ENCODE data around the gene PARP9. TPM values are rescaled to one million over a fixed set of nuclear protein-coding genes. Genes with fewer than 3 reads are reported as not detected.

The PARP9 gene
- total RNA-seq, 2 donors from 2014 or later = 13.2 to 17.1 TPM

GRCh38 chr3:122516846-122517360, 47.2 kb downstream of the PARP9 start:
- intact Hi-C loops (cut with DNase I) = no loop called here
- H3K9me3 ChIP-seq = no peaks in the 10 kb centered on the region
- DNase-seq = no peak
- 92 to 97% methylated on average over 6 of the region's 6 CpGs for WGBS, 2 donors
- H3K36me3 ChIP-seq (replicated peaks in 1 of 2; ENCODE audit: insufficient read depth in 1 of 2, low read depth in 2 of 2) = no peaks in the 10 kb centered on the region
- TF ChIP-seq CTCF (IDR thresholded peaks at IDR 0.05) = no peak
- TF ChIP-seq POLR2A (IDR thresholded peaks at IDR 0.05) = no peak
- no peaks in the 10 kb centered on the region for H3K27me3 ChIP-seq
- no peak overlapping the region for H3K4me3 ChIP-seq
- H3K4me1 ChIP-seq = peaks cover 23% of the 10 kb centered on the region
- H3K27ac ChIP-seq = no peak overlapping the region
- no peak for ATAC-seq

- H3K36me3 ChIP-seq (replicated peaks in 1 of 2; ENCODE audit: insufficient read depth in 1 of 2, low read depth in 2 of 2) = no peaks in the 10 kb centered on the region
- H3K27ac ChIP-seq = no peak overlapping the region
- 85 to 86% methylated on average over 3 of the region's 3 CpGs for WGBS, 2 donors
- no peaks in the 10 kb centered on the region for H3K27me3 ChIP-seq
- peaks cover 34% of the 10 kb centered on the region for H3K4me1 ChIP-seq
- intact Hi-C loops (cut with DNase I) = no loop called here
- no peak for ATAC-seq
- no peak for DNase-seq
- no peak for TF ChIP-seq CTCF (IDR thresholded peaks at IDR 0.05)
- no peak for TF ChIP-seq POLR2A (IDR thresholded peaks at IDR 0.05)
- H3K9me3 ChIP-seq = no peaks in the 10 kb centered on the region
- H3K4me3 ChIP-seq = no peak overlapping the region
These were observed 48.2 kb downstream of the PARP9 start for GRCh38 chr3:122515870-122516269.

GRCh38 chr3:122515020-122515468, 49.1 kb downstream of the PARP9 start:
- TF ChIP-seq CTCF (IDR thresholded peaks at IDR 0.05) (no peak), POLR2A (IDR thresholded peaks at IDR 0.05) (no peak)
- Histone ChIP-seq H3K4me1 (peaks cover 37% of the 10 kb centered on the region), H3K4me3 (peak overlapping the region in 1 of 2 donors; percentile 93), H3K9me3 (no peaks in the 10 kb centered on the region), H3K27ac (peak overlapping the region in 3 of 4 donors; percentile 95 to 97 (median 97)), H3K27me3 (no peaks in the 10 kb centered on the region), H3K36me3 (replicated peaks in 1 of 2; ENCODE audit: insufficient read depth in 1 of 2, low read depth in 2 of 2) (no peaks in the 10 kb centered on the region)
- ATAC-seq (no peak), DNase-seq (no peak)
- intact Hi-C loops (cut with DNase I) = no loop called here
- 31 to 40% methylated on average over 16 to 19 of the region's 19 CpGs for WGBS, 2 donors

- H3K4me1 ChIP-seq = peaks cover 39% of the 10 kb centered on the region
- H3K9me3 ChIP-seq = no peaks in the 10 kb centered on the region
- H3K27ac ChIP-seq = peak within 1 kb of the TSS; percentile 87 to 97 (median 96)
- TF ChIP-seq CTCF (IDR thresholded peaks at IDR 0.05) = no peak
- peak; percentile 90 to 95 (median 95) for TF ChIP-seq POLR2A (IDR thresholded peaks at IDR 0.05)
- ATAC-seq = peak; percentile 93
- intact Hi-C loops (cut with DNase I) = no loop called here
- peak within 1 kb of the TSS; percentile 92 to 93 for H3K4me3 ChIP-seq
- peak; percentile 84 to 88 (median 86) for DNase-seq
- no peaks in the 10 kb centered on the region for H3K27me3 ChIP-seq
- H3K36me3 ChIP-seq (replicated peaks in 1 of 2; ENCODE audit: insufficient read depth in 1 of 2, low read depth in 2 of 2) = no peaks in the 10 kb centered on the region
- WGBS, 2 donors = 0 to 1% methylated on average over 20 to 98 of the region's 109 CpGs
These were observed 49.7 kb downstream of the PARP9 start, which contains the start of gene KPNA1 for GRCh38 chr3:122514123-122515019. TSS of gene KPNA1 (minus strand) at chr3:122514939. CDS start at chr3:122496565, 18,374 bp downstream.

Data from body of pancreas (tissue), 4 donors.